ENCODE data around the gene HK2.
"Not testable (repeated sequence)": the region's sequence is repeated elsewhere in the genome, so short reads cannot be mapped to it uniquely, and the experiment has no call there.

The HK2 gene

GRCh38 chr2:74880054-74880728 lies 46.3 kb downstream of the HK2 start:
- no peak for DNase-seq

DNA sequence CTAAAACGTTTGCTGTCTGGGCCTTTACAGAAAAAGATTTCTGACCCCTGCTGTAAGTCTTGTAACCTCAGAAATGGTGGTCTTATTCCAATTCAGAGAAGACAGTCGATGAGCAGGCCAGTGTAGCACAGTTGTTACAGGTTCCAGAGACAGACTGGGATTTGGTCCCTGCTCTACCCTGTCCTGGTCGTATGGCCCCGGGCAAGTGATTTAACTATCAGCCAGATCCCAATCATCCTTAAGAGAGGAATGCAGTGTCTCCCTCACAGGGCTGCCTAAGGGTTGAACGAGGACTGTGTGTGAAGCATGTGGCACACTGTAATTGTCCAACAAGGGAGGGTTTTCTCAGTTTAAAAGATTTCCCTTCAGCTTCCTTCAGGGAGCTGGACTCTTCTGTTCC lies 47.2 kb downstream of the HK2 start:
- DNase-seq = no peak

DNA sequence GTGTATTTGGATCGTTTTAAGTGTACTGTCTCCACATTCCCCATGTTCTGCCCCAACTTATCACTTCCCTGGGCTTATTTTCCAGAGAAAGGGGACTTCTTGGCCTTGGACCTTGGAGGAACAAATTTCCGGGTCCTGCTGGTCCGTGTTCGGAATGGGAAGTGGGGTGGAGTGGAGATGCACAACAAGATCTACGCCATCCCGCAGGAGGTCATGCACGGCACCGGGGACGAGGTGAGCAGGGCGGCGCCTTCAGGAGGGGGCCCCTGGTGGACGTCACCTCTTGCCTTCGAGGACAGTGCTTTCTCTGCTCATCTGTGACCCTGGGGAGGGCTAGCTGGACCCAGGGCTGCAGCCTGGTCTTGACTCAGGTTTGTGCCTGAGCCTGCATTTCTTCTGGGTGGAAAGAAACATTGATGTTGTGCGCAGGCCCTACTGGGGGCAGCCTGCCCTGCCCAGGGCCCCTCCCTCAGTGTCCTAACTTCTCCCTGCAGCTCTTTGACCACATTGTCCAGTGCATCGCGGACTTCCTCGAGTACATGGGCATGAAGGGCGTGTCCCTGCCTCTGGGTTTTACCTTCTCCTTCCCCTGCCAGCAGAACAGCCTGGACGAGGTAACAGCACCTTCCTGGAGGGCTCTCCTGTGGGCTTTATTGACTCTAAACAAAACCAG lies 47.8 kb downstream of the HK2 start:
- no peak for DNase-seq

DNA sequence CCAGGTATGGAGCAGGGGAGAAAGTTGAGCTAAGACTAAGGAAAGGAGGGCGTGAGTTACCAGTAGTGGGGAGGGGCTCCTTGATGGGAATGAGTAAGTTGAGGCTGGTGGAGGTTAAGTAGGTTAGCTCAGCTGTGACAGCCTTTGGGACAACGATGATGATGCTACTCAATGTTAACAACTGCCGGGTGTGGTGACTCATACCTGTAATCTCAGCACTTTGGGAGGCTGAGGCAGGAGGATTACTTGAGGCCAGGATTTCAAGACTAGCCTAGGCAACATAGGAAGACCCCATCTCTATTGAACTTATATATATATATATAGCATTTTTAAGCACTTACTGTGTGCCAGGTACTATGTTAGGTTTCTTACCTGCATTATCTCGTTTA lies 48.4 kb downstream of the HK2 start:
- DNase-seq = no peak

DNA sequence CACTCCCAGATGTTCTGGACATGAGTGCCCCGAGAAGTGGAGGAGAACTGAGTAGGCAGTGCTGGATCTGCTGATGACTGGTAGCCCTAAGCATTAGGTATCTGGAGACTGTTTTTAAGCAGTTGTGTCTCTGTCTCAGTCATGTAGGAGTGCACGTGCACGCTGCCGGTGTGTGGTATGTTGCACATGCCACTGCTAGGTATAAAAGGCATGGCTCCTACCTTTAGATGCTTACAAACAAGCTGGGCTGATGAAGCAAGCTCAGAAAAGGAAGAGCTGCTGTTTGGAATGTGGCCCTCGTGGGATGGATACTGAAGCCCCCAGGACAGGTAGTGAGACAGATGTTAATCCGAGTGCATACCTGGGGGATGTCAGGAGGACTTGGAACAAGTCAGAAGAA lies 49.1 kb downstream of the HK2 start:
- DNase-seq = no peak

DNA sequence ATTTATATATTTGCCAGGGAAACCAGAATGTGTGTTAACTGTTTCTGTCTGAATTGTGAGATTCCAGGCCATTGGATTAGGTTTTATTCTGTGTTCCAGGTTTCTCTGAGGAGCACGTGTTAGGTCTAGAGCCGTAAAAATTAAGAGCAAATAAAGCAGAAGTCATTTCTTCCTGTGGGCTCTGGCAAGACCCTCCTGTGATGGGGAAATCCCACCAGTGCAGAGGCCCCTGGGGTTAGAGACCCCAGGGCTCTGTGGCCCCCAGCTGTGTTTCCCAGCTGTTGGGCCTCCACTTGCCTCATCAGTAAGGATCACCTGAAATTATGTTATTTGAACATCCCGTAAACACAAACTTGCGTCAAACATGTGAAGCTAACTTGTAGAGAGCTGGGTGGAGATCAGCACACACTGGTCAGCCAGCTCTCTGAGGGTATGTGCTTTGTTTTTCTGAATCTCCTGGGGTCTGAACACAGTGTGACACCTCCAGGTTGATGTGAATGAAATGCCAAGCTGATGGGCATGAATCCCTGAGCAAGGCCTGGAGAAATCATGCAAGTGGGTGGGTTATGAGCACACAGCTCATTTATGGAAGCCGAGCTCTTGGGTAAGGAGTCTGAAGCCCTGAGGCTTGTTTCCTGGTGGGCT lies 50.3 kb downstream of the HK2 start:
- DNase-seq = no peak

GRCh38 chr2:74884866-74885265 lies 50.9 kb downstream of the HK2 start:
- no peak for DNase-seq

GRCh38 chr2:74886251-74886650 lies 52.3 kb downstream of the HK2 start:
- no peak for DNase-seq

DNA sequence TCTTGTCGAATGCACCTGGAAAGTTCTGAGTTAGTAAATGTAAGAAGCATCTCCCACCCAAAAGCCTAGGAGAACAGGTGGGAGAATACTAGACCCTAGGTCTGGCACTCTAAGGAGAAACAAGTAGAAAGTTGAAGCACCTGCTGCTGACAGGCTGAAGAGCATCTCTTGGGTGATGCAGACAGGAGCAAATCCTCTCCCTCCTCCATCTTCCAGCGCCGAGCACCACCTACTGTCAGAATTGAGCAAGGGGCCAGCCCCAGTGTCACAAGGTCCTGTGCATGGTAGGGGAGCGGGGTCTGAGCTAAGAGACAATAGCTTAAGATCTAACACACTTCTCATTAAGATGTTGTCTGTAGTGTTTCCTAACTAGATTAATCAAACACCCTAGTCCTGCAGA lies 52.9 kb downstream of the HK2 start:
- no peak for DNase-seq

- DNase-seq = no peak
Measured at GRCh38 chr2:74887445-74887951, 53.6 kb downstream of the HK2 start.

DNA sequence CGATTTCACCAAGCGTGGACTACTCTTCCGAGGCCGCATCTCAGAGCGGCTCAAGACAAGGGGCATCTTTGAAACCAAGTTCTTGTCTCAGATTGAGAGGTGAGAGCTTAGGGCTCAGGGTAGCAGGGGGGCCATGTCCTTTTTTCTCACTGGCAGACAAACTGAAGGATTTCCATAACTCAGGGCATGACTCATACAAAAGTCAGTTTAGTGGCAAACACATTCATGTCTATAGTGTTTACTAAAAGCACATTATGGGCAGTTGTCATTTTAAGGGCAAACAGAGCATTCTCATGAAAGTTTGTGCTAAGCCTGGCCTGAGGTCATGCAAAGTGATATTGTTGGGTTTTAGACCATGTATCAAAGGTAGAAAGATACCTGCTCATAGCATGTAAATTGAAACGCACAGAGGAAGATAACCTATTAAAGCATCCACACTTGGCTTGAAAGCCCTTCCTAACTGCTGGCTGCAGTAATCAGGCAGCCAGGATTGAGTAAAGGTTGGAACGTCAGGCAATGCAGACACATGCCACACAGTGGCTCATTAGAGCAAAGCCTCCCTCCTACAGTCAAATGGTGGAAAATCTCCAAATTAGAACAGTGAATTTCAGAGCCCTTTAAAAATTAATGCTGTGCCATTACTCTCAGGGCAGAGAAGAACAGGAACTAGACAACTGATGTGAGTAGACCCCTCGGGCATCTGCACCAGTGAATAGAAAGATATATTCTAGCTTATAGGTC lies 54.2 kb downstream of the HK2 start:
- no peak for DNase-seq

DNA sequence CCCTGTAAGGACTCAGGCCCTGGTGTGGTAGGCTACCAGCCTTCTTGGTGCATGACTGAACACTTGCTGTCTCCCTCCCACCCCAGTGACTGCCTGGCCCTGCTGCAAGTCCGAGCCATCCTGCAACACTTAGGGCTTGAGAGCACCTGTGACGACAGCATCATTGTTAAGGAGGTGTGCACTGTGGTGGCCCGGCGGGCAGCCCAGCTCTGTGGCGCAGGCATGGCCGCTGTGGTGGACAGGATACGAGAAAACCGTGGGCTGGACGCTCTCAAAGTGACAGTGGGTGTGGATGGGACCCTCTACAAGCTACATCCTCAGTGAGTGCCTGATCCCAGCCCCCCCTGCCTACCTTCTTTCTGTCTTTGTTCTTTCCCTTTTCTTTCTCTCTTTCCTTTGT lies 55.2 kb downstream of the HK2 start:
- DNase-seq = no peak

GRCh38 chr2:74890711-74891110 lies 56.8 kb downstream of the HK2 start:
- DNase-seq = no peak

DNA sequence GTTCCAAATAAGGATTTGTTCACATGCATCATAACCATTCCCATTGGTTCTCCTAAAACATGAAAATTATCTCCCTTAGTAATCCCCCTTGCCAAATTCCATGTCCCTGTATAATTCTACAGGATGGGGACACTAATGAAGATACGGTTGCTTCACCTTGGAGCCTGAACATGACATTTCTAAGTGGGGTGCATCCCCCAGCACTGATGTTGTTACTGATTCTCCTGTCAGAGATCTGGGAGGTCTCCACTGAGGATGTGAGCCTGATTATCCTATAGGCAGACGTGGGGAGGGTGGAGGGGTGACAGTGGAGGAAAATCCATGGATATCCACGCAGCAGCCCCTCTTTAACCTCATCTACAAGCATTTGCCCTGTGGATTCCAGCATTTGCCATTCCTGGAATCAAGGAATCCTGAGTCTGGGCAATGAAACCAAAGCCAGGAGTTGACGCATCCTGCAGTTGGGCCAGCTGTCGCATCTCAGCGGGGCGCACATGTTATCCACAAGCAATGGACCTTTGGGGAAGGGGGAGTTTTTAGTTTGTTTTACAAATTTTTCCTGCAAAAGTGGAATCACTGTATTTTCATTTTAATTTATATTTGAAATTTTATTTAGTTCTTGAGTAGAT lies 57.3 kb downstream of the HK2 start:
- no peak for DNase-seq

DNA sequence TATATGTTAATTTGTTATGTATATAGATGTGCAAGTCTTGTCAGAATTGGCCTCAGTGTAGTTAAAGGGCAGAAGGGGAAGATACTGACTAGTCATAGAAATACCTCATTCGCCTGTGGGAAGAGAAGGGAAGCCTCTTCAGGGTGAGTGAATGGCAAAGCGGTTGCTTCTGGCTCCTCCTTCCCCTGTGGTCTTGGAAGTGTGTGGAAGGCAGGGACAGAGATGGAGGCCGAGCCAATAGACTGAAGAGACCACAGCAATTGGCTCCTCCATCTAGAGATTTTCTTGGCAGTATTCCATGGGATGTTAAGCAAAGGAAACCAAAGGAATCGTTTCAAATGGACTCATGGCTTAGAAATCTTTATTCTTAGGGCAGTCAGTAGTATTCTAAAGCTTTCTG lies 57.9 kb downstream of the HK2 start:
- DNase-seq = not testable (repeated sequence)

- DNase-seq = no peak
Measured at GRCh38 chr2:74892609-74893008, 58.7 kb downstream of the HK2 start.

- DNase-seq = no peak
Measured at GRCh38 chr2:74893332-74893731, 59.4 kb downstream of the HK2 start.

GRCh38 chr2:74894272-74894981 lies 60.5 kb downstream of the HK2 start:
- no peak for DNase-seq

- DNase-seq = no peak
Measured at GRCh38 chr2:74895001-74895400, 61.1 kb downstream of the HK2 start.

DNA sequence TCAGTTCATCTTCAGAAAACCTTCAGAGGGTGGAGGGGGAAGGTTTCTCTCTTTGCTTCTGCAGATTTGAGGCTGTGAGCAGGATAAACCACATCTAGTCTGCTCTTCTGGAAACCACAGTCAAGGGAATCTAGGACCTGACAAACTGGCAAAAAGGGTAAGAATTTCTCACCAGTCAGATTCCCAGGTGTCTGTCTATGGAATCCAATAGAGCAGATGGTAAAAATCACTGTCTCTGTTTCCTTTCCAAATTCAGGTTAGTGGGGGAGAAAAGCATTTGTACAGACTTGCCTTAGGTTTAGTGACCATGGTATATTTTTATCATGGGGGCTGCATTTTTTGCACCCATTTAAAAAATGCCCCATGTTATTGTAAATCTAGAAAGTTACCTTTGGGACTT lies 62.3 kb downstream of the HK2 start:
- DNase-seq = no peak

DNA sequence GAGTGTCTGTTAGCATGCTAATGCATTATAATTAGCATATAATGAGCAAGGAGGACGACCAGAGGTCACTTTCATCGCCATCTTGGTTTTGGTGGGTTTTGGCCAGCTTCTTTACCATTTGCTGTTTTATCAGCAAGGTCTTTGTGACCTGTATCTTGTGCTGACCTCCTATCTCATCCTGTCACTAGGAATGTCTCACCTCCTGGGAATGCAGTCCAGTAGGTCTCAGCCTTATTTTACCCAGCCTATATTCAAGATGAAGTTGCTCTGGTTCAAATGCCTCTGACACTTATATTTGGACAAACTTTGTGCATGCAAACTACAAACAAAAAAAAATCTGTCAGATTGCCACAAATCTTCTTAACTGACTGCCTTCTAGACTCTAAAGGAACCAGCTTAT lies 66.3 kb downstream of the HK2 start:
- DNase-seq = not testable (repeated sequence)

DNA sequence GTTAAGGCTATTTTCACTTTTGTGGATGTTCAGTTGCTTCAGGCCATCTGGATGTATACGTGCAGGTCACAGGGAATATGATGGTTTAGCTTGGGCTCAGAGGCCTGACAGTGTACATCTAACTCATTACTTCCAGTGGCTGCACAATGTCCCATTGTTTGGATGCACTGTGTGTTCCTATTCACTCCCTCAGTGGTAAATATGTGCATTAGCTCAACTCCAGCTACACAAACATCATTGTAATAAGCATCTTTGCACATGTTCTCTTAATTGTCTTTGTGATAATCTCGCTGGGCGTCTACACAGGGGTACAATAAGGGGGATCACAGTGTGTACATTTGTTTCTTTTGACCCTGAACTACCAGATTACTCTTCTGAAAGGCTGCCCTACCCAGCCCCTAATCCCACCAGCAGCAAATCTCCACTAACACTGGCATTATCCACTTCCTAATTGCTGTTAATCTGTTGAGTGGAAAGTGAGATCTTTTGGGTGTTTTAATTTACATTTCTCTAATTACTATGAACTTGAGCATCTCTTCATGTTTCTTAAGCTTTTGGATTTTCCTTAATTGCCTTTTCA lies 68.4 kb downstream of the HK2 start:
- no peak for DNase-seq
